ENCODE measurements around the gene PRDM5. TPM values are rescaled to one million over a fixed set of nuclear protein-coding genes. Genes with fewer than 3 reads are reported as not detected.

The PRDM5 gene
- 1 to 10 TPM; 1.2 to 6.9 (median 4.4) TPM for total RNA-seq

DNA sequence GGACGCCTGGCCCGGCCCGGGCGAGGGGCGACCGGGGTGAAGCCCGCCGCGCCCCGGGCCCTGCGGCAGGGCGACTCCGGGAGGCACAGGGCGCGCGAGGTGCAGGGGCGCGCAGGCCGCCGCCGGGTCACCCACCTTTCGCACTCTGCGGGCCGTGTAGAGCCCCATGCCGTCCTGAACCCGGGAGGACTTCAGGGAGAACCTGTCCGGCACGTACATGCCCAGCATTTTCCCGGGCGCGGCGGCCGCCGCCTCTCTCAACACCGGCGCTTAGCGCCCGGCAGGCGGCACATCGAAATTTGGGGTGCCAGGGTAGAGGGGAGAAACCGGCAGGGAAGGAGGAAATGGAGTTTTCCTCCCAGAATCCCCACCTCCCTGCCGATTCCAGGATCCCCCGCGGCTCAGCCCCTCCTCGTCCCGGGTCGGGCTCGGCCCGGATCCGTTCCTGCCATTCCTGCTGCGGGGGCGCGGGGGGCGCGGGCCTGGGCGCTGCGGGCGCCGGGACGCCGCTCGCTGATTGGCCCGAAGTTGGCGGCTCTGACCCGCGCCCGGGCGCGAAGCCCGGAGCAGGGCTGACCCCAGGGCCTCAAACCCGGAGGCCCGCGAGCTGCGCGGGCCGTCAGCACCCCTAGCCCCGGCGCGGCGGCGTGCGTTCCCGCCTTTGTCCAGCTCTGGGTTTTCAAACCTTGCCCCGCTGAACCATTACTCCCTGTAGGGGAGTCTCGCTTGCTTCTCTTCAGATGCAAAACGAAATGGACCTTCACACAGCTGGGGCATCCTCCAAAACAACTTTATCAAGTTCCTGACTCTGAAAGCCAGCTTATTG, at the start of gene PRDM5:
Gene PRDM5, minus strand, starts transcription at position 346 of the 826 bp plus-strand sequence. Its CDS starts 118 bp downstream, at position 228.
- WGBS, 2 donors = 1% methylated on average over 25 to 27 of the region's 86 CpGs
- intact Hi-C loops (cut with DNase I; ENCODE audit: low total_unique reads) = no loop called here
- TF ChIP-seq POLR2A (IDR thresholded peaks at IDR 0.05) = no peak
- TF ChIP-seq, protein P1, sequence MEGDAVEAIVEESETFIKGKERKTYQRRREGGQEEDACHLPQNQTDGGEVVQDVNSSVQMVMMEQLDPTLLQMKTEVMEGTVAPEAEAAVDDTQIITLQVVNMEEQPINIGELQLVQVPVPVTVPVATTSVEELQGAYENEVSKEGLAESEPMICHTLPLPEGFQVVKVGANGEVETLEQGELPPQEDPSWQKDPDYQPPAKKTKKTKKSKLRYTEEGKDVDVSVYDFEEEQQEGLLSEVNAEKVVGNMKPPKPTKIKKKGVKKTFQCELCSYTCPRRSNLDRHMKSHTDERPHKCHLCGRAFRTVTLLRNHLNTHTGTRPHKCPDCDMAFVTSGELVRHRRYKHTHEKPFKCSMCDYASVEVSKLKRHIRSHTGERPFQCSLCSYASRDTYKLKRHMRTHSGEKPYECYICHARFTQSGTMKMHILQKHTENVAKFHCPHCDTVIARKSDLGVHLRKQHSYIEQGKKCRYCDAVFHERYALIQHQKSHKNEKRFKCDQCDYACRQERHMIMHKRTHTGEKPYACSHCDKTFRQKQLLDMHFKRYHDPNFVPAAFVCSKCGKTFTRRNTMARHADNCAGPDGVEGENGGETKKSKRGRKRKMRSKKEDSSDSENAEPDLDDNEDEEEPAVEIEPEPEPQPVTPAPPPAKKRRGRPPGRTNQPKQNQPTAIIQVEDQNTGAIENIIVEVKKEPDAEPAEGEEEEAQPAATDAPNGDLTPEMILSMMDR (IDR thresholded peaks at IDR 0.05) = no peak
- peak; percentile 19 to 88 for DNase-seq (ENCODE audit: low spot score in 2 of 2)
- H3K4me3 ChIP-seq (ENCODE audit: low read depth, poor library complexity, severe bottlenecking) = peak within 1 kb of the TSS; percentile 56

GRCh38 chr4:120971884-120972283, 49.4 kb upstream of the PRDM5 start:
- WGBS, 2 donors = 79 to 83% methylated on average over 1 of the region's 1 CpG
- intact Hi-C loops (cut with DNase I; ENCODE audit: low total_unique reads) = no loop called here
- no peak for DNase-seq (ENCODE audit: low spot score in 2 of 2)
- no peak overlapping the region for H3K4me3 ChIP-seq (ENCODE audit: low read depth, poor library complexity, severe bottlenecking)
- TF ChIP-seq POLR2A (IDR thresholded peaks at IDR 0.05) = no peak
- TF ChIP-seq, protein P1 (IDR thresholded peaks at IDR 0.05) = no peak

GRCh38 chr4:120965938-120966337, 43.4 kb upstream of the PRDM5 start:
- TF ChIP-seq, protein P1 (IDR thresholded peaks at IDR 0.05) = no peak
- TF ChIP-seq POLR2A (IDR thresholded peaks at IDR 0.05) = no peak
- intact Hi-C loops (cut with DNase I; ENCODE audit: low total_unique reads) = no loop called here
- H3K4me3 ChIP-seq (ENCODE audit: low read depth, poor library complexity, severe bottlenecking) = no peak overlapping the region
- WGBS, 2 donors = 58 to 67% methylated on average over 4 of the region's 4 CpGs
- DNase-seq (ENCODE audit: low spot score in 2 of 2) = no peak

DNA sequence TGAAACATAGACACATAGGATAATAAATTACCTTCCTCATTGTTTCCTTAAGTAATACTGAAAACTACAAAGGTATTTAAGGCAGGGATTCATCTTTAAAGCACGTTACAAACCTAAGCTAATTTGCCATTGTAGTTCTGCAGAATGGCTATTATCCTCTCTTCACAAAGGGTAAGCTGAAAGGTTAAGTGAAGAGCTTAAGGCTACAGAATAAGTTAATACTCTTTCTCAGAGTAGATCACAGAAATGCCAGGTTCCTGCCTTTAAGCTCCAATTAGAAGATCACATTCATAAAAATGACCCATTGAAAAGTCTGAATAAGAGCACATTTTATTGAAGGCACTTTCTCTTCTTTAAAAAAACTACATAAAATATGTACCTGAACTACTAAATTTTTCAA, 42.1 kb upstream of the PRDM5 start:
- 50 to 64% methylated on average over 1 of the region's 1 CpG for WGBS, 2 donors
- intact Hi-C loops (cut with DNase I; ENCODE audit: low total_unique reads) = no loop called here
- DNase-seq (ENCODE audit: low spot score in 2 of 2) = no peak
- H3K4me3 ChIP-seq (ENCODE audit: low read depth, poor library complexity, severe bottlenecking) = no peak overlapping the region
- TF ChIP-seq, protein P1 (IDR thresholded peaks at IDR 0.05) = no peak
- TF ChIP-seq POLR2A (IDR thresholded peaks at IDR 0.05) = no peak

DNA sequence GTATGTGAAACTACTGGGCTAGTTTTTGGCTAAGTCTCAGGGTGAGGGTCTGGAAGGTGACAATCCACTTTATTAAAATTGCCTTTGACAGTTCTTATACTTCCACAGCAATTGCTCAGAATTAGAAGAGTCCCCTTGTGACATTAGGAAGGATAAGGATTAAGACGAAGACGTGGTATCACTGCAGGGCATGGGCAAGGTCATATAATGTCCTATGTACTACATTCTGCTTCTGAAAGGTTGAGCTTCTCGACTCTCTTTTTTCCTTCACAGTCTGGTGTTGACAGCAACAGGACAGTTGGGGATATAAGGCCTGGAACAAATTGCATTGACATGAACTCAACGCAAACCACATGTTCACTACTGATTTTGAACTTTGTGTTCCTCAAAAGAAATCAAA, 40.9 kb upstream of the PRDM5 start:
- WGBS, 2 donors = 65 to 69% methylated on average over 4 of the region's 4 CpGs

More for the DNA sequence above, 40.9 kb upstream of the PRDM5 start:
- no peak for DNase-seq (ENCODE audit: low spot score in 2 of 2)
- no peak overlapping the region for H3K4me3 ChIP-seq (ENCODE audit: low read depth, poor library complexity, severe bottlenecking)
- no peak for TF ChIP-seq POLR2A (IDR thresholded peaks at IDR 0.05)
- TF ChIP-seq, protein P1 (IDR thresholded peaks at IDR 0.05) = no peak
- intact Hi-C loops (cut with DNase I; ENCODE audit: low total_unique reads) = no loop called here
